Activated CD4-positive, alpha-beta T cell treated with anti-CD3 and anti-CD28 coated beads, Interleukin-2, Interleukin-6, amounts not matched to agents 100 ng/mL and 50 ng/mL, durations not matched to agents 16 hours and 8 hours (primary cell): Measurements from ENCODE around the gene JADE1.

Experiments used
- DNase-seq: peaks from one replicate; pipeline ENCODE4 v3.0.0-alpha.2; 2020

JADE1 gene

GRCh38 chr4:128809477-128810330 is at the start of gene JADE1:
TSS of gene JADE1 (plus strand) at chr4:128809700. CDS start at chr4:128831759, 22,059 bp downstream.
- DNase-seq: peak; percentile 95

- no peak for DNase-seq
Observed at GRCh38 chr4:128766781-128767180, 42.7 kb upstream of the JADE1 start.

GRCh38 chr4:128768373-128768996 is 41.0 kb upstream of the JADE1 start:
- no peak for DNase-seq

- DNase-seq: no peak
Observed at GRCh38 chr4:128769011-128769410, 40.5 kb upstream of the JADE1 start.

- peak; percentile 11 for DNase-seq
Observed at GRCh38 chr4:128770807-128771206, 38.7 kb upstream of the JADE1 start.

- no peak for DNase-seq
Observed at GRCh38 chr4:128775477-128775876, 34.0 kb upstream of the JADE1 start.

- no peak for DNase-seq
Observed at GRCh38 chr4:128775916-128776315, 33.6 kb upstream of the JADE1 start.

GRCh38 chr4:128776794-128777216 is 32.7 kb upstream of the JADE1 start:
- DNase-seq: no peak

- DNase-seq: no peak
Observed at GRCh38 chr4:128780688-128781087, 28.8 kb upstream of the JADE1 start.

GRCh38 chr4:128782076-128782715 is 27.3 kb upstream of the JADE1 start:
- peak; percentile 43 for DNase-seq

- DNase-seq: no peak
Observed at GRCh38 chr4:128782875-128783614, 26.5 kb upstream of the JADE1 start.

- DNase-seq: no peak
Observed at GRCh38 chr4:128787509-128788311, 21.8 kb upstream of the JADE1 start.

- DNase-seq: no peak
Observed at GRCh38 chr4:128793859-128794672, 15.4 kb upstream of the JADE1 start.

GRCh38 chr4:128796934-128797333 is 12.6 kb upstream of the JADE1 start:
- no peak for DNase-seq

- DNase-seq: no peak
Observed at GRCh38 chr4:128800284-128800683, 9.2 kb upstream of the JADE1 start.

- no peak for DNase-seq
Observed at GRCh38 chr4:128800701-128801284, 8.7 kb upstream of the JADE1 start.

GRCh38 chr4:128802680-128803628 is 6.5 kb upstream of the JADE1 start:
- DNase-seq: no peak

- DNase-seq: peak; percentile 71
Observed at GRCh38 chr4:128803783-128804182, 5.7 kb upstream of the JADE1 start.

GRCh38 chr4:128810331-128810870 is 901 bp downstream of the JADE1 start:
- peak; percentile 33 for DNase-seq
